CD4-positive, alpha-beta T cell treated with Interferon gamma for 1 hour (primary cell): ENCODE results near the gene HUWE1.

ENCODE experiments used
- DNase-seq: peaks from one replicate; pipeline ENCODE4 v3.0.0-alpha.2; 2020

HUWE1 gene

DNA sequence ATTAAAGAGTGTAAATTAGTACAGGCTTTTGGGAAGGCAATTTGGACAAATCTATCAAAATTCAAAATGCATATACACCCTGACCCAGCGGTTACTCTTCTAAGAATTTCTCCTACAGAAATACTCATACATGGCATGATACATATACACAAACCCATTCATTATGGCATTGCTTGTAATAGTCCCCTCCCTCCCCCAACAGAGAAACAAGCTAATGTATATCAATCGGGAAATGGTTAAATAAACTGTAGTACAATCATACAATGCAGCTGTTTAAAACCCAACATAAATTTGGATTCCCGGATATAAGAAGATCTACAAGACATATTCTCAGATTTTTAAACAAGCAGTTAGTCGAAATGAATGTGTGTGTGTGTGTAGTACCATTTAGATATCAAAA, 808 bp downstream of the HUWE1 start:
- no peak for DNase-seq

DNA sequence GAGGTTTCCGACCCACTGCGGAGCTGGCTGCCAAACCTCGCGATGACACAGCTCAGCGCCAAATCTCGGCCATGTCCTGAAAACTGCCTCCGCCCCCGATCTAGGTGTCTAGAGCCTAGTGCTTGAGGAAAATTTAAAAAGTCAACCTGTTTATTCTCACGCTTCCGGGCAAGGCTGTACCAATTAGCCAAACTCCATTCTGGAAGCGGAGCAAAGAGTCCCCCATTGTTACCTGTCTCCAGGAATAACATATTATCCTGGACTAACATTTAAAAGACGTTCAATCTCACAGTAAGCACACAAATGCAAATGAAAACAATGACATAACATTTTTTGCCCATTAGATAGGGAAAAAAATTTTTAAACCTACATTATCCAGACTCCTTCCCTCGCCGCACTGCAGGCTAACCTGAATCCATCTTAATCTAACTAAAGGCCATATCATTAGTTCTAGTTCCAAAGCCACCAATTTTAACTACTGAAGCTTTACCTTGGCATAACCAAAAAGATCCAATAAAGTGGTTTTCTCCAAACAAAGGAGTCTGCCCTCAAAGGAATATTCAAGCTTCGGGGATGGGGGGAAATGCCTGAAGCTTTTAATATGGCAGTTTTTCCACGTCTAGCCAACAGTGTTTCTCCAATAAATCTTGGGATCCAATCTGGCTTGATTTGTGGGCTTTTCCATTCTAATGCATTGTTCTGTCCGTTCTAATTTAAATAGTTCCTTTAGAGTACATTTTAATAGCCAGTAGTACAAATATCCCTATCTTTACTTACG, 1.9 kb downstream of the HUWE1 start:
- no peak for DNase-seq

DNA sequence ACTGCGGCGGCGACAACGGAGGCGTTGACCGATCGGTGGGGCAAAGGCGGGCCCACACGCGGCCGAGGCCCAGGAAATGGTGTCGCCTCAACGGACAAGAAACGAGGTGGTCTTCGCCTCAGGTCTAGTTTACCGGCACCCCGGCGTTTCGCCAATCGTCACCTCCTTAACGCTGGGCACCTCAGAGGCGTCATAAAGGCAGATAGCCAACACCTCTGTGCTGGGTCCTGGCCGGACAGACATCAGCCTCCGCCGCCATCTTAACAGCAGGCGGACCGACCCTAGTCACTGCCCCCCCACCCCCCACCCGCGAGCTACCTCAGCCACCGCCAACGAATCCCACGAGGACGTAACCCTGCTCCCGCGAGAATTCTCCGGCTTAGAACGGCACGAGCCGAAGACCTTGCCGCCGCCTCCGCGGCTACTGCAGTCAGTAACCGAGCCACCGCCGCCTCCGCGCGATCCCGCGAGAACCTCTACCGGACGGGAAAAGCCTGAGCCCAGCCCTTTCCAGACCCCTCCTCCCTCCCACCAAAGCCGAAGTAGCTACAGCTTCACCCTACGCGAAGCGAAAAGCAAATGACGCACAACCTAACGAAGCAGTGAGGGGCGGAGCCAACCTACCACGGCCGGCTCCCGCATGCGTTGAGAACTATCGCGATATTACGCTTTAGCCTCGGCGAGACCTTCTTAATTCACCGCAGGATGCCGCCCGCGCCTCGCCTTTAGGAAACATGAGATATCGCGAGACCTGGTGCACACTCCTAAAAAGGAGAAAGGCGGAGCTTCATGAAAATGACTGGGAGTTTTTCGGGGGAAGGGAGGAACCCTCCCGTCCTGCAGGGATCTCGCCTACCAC, 2.7 kb downstream of the HUWE1 start:
- DNase-seq = peak; percentile 96

DNA sequence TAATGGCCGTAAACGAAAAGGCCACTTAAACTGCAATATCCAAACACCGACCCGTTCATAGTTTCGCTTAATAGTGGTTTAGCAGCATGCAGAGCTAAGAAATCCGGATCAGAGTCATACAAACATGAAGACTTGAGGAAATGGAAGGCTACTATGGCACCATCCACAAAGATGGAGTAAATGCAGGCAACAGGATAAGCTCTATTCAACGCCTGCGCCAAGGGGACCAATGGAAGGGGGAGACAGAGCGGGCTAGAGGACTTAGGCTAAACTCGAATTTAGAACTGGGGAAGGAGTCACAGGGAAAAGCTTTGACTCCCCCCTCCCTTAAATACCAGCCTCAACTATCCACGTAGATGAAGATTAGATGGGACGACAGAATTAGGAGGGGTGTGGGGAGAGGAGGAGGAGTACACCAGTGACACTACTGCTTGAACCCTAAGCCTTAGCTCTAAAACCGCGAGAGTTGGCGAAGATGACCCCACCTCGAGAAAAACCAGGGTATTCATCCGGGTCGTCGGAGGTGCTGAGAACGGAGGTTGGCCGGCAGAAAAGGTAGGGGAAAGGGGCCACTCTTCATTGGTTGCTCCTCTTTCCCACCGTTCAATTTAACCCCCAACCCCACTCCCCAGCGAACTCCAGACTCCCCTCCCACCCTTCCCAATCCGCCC, 3.5 kb downstream of the HUWE1 start:
- DNase-seq = peak; percentile 31

DNA sequence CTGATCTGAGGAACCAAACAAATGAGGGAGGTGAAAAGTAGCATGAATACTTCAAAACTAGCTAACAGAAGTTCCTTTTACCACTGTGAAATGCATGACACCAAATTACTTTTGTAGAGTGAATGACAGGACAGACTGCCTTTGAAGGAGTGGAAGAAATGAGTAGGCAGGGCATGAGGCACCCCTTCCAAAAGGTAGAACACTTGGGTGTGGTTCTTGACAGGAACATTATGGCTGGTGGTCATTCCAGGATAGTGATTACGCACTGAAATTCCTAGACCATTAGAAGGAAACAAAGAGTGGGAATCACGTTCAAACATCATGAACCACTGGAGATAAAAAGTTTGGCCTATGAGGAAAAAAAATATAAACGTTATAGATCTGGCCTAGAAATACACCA, 4.9 kb downstream of the HUWE1 start:
- no peak for DNase-seq

DNA sequence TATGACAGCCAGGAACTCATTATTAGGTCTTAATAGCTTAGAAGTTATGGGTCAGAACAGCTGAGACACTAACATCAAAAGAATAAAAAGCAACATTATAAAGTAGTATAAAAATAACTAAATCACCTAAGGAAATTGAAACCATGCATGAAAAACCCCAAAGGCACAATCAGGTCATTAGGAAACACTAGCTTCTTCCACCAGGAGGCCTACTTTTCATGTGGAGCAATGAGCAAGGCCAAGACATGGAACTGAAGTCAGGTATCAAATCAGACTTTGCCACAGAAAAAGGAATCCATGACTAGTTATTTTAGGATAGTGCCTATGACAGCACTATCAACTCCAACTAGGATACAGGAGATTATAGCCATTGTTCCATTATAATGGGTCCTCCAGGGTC, 7.9 kb downstream of the HUWE1 start:
- DNase-seq = no peak

DNA sequence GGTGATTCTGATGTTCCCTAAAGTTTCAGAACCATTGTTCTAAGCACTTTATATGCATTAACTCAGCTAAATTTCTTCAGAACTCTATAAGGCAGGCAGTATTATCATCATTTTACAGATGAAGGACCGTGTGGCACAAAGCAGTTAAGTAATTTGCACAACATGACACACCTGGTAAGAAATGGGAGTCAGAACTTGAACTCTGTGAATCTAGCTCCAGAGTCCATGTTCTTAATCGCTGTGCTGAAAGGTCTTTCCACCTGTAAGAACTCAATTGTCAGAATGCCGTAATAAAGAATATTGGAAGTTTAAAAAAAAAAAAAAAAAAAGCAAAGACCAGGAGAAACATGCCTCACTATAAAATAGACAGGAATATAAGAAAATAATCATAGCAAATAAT, 9.2 kb downstream of the HUWE1 start:
- DNase-seq = no peak

DNA sequence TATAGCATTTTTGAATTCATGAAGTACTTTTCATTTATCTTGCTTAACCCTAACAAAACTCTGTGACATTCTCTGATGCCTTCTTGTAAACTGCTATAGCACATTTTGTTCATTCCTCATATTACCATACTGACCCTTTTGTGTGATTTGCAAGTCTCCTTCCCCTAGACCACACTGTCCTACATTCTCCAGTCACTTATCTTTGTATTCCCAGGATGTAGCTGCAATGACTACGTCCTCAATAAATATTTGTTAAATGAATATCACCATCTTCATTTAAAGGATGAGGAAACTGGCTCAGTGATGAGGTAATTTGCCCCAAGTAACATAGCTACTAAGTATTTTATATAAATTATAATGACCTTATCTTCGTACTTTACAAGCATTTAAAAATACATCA, 11.9 kb downstream of the HUWE1 start:
- DNase-seq = no peak

DNA sequence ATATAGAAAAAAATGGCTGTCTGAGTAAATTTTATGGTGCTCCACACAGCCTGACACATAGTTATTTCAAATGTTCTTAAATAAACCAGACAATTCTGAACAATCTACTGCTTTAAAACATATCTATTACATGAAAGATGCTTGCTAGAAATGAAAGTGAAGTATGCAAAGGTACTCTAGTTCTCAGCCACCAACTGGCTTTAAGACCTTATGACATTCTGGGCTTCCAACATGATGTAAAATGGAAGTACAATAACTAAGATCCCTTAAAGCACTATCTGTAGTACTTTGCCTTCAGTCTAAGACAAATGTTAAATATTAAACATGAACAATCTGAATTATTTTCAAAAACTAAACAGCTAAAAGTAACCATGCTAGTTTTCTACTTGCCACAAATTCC, 17.3 kb downstream of the HUWE1 start:
- no peak for DNase-seq

DNA sequence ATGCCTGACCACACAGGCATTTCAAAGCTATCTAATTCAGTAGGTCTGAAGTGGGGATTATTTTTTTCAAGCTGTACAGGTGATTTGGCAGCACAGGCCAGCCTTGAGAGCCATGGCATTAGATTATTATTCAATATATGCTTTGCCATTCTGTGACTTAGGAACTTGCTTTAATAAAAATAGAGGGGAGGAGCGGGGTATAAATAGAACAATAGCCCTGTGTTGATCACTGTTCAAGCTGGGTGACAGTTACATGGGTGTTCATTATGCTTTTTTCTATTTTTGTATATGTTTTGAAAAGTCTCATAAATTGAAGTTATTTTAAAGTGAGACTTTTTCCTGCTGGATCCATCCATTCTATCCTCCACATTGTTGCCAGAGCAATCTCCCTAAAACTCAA, 20.3 kb downstream of the HUWE1 start:
- no peak for DNase-seq

DNA sequence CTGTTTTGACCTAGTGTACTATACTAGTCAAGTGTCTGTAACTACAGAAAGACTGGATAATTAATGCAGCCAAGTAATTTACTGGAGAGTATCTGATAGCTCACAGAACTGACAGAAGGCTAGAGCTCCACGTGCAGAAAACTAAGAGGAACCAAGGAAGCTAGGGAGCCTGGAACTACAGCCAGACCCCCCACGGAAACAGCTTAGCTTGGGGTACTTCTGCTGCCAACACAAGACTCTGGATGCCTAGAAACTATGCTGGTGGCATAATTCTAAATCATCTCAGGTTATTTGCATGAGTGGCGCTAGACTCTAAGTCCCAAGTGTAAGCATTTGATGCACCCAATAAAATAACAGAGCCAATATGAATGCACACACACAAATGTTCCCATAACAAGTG, 26.5 kb downstream of the HUWE1 start:
- DNase-seq = no peak

DNA sequence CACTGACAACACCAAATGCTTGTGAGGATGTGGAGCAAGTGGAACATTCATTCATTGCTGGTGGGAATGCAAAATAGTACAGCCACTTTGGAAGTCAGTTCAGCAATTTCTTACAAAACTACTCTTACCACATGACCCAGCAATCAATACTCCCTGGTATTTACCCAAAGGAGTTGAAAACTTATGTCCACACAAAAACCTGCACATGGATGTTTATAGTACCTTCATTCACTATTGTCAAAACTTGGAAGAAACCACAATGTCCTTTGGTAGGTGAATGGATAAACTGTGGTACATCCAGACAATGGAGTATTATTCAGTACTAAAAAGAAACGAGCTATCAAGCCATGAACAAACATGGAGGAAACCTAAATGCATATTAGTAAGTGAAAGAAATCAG, 27.5 kb downstream of the HUWE1 start:
- DNase-seq = no peak

DNA sequence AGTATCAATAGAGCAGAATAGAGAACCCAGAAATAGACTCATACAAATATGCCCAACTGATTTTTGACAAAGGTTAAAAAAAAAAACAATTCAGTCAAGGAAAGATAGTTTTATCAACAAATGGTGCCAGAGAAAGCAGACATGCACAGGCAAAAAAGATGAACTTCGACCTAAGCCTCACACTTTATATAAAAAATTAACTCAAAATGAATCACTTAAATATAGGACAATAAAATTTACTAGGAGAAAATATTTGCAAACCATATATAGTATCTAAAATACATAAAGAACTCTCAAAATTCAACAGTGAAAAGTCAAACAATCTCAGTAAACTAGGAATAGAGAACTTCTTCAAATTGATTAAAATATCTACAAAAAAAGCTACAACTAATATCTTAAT, 29.7 kb downstream of the HUWE1 start:
- DNase-seq = no peak

DNA sequence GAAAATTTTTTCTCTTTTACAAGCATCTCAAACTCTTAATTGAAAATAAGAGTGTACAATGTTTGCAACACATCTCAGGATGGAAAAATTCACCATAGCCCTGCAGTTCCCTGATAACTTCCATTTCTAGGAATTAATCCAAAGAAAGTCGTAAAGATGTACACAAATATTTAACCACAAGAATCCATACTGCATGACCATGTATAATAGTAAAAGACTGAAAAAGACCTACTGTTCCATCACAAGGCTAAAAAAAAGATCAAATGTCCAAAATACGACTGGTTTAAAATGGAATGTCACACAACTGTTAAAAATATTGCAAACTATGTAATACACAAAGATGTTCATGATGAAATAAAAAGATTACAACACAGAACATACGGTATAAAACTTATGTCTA, 32.1 kb downstream of the HUWE1 start:
- no peak for DNase-seq

DNA sequence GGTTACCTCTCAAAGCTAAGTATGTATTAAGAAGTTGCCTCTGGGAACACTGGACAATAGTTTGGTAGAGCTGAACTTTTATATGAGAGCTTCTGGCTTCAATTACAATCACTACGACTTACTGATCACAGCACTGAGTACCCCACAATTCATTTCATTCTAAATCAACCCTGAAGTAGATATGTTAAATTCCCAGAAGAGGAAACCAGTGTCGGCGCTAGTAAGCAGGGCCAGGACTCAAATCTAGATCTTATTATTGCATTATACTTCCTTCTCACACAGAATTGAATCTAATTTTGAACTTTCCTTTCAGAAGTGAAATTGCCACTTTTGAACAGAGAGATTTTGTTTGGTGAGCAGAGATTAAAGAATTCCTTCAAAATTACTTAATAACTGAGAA, 41.8 kb downstream of the HUWE1 start:
- DNase-seq = no peak

DNA sequence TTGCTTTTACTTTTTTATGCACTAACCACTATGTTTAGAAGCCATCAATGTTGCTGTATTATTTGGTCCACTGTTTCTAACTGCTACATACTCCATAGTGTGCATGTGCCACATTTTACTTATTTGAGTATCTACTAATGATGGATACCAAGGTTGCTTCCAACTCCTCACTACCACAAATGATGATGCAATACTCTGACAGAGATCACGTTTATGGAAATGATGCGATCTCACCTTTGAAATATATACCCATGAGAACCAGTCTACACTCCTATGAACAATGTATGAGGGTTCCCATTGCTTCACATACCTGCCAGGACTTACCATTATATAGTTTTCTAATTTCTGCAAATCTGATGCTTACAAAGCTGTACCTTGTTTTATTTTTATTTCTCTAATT, 44.2 kb downstream of the HUWE1 start:
- no peak for DNase-seq

DNA sequence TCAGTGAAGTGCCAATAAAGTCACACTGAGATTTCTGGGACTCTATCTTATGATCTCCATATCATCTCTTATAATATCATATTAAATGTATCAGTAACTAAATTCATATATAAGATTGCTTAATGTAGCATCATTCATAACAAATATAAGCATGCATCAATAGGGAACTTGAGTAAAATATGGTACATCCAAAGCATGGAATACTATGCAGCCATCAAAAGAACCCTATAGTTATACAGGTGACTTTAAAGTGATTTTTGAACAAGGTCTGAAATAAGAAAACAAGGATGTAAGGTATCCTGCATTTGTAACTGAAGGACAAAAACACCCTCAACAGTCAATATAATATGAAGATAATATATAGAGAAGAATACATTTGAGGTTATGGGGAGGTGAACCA, 47.3 kb downstream of the HUWE1 start:
- DNase-seq = no peak

DNA sequence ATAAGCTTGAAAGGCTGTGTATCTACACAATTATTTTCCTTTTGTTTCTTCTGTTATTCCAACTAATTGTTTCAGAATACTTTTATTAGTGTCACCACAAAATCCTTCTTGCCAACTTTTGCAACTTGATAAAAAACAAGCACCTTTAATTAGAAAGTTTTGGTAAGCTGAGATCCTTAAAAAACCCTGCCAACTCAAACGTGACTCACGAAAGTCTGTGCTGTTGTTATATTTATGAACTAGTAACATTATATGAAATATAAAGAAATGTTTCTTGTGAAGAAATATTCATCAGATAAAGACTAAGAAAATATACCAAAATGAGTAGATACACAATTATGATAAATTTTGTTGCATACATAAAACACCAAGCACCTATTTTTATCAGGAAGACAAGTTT, 49.0 kb downstream of the HUWE1 start:
- DNase-seq = no peak

DNA sequence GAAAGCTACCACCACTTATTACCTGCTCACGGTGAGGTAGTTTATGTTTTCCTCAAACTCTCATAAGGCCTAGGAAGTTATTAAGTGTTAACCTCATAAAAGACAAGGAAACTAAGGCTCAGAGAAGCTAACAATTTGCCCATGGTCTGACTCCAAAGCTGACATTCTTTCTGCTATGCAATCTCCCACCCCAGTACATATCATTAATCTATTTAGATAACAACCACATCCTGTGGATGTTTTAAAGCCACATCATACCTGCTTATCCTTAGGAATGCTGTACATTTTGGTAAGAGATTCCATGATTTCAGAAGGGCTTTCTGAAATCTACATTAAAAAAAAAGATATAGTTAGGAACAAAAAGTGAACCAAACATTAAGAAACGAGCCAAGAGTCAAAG, 55.4 kb downstream of the HUWE1 start:
- no peak for DNase-seq

DNA sequence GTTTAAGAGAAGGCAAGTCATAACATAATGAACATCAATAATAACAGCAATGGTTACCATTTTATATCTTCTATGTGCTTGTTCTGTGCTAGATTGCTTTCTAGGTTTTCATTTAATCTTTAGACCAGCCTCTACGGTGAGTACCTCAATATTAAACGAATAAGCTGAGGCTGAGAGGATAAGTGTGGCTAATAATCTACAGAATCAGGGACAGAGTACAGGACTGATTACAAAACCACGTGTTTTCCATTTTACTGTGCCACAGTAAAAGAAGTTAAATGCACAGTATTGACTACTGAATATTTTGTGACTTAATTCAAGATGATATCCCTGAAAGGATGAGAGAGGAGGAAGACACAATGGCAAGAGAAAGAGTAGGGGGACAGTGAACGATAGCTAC, 56.3 kb downstream of the HUWE1 start:
- no peak for DNase-seq

DNA sequence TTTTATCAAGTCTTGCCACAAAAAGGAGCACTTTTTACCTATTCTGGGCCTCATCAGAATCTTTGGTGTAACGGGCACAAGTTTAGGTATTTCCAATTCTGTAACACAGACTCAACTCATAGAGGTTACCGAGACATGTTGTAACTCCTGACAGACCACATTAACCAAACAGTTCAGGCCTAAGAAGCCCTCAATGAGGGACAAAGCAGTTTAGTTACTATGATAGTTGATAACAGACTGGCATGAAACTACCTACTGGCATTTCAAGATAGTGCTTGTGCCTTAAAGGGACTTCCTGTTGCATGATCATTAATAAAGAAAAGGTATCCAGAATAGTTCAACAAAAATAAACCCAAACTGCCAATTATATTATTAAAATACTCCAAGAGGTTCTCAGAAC, 64.1 kb downstream of the HUWE1 start:
- DNase-seq = no peak

DNA sequence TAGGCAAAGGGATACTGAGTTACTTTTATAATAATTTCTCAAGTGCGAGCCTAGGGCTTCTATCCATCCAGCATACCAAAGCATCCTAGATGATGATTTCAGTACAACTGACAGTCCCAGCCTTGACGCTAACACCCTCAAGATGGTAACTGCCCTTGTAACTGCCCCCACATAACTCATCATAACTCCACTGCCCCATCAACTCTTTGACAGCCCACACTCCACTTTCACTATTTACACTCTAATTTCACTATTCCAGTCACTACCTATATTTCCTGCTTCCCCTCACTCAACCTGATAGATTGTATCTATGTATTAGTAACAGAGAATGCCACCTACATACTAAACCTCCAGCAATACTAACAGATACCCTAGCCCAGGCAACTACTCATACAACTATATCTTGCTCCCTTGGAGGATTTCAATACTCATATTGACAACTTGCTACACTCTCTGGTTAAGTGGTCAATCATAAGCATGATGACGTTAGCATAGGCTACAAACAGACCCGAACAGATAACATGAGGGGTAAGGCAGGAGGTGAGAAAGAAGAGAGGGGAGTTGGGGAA, 65.0 kb downstream of the HUWE1 start:
- no peak for DNase-seq

DNA sequence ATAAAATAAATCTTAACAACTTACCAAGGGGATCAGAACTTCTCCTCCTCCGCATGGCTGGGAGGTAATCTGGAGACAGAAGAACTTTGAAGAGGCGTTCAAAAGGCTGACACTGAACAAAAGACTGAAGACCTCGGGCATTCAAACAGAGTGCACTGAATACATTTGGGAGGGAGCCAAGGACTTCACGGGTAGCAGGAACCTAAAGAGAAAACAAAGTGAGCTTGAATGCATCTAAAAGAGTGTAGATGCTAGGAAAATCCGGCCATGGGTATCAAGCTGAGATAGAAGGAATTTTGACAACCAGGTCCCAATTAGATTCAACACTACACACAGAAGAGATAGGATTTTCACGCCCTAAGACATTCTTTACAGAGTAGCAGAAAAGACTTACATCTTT, 69.6 kb downstream of the HUWE1 start:
- no peak for DNase-seq

DNA sequence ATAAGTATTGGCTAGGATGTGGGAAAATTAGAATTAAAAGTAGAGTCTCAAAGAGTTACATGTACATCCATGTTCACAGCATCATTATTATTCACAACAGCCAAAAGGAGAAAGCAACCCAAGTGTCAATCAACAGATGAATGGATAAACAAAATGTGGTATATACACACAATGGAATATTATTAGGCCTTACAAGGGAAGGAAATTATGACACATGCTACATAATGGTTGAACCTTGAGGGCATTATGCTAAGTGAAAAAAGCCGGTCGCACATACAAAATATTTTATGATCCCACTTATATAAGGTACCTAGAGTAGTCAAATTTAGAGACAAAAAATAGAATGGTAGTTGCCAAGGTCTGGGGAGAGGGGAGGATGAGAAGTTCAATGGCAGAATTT, 80.1 kb downstream of the HUWE1 start:
- DNase-seq = no peak
